ENCODE measurements around the gene RNF126.
A peak's percentile ranks its signal among the peaks of the same experiment; 100 is the strongest.

RNF126 gene

GRCh38 chr19:687569-688166, 24.7 kb upstream of the RNF126 start:
- Histone ChIP-seq H3K9me3 (no peaks in the 10 kb centered on the region), H3K4me1 (no peaks in the 10 kb centered on the region), H3K4me3 (ENCODE audit: low read depth, low read length) (no peak overlapping the region), H3K27me3 (no peaks in the 10 kb centered on the region), H3K36me3 (no peaks in the 10 kb centered on the region)
- TF ChIP-seq, protein P1, sequence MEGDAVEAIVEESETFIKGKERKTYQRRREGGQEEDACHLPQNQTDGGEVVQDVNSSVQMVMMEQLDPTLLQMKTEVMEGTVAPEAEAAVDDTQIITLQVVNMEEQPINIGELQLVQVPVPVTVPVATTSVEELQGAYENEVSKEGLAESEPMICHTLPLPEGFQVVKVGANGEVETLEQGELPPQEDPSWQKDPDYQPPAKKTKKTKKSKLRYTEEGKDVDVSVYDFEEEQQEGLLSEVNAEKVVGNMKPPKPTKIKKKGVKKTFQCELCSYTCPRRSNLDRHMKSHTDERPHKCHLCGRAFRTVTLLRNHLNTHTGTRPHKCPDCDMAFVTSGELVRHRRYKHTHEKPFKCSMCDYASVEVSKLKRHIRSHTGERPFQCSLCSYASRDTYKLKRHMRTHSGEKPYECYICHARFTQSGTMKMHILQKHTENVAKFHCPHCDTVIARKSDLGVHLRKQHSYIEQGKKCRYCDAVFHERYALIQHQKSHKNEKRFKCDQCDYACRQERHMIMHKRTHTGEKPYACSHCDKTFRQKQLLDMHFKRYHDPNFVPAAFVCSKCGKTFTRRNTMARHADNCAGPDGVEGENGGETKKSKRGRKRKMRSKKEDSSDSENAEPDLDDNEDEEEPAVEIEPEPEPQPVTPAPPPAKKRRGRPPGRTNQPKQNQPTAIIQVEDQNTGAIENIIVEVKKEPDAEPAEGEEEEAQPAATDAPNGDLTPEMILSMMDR (IDR thresholded peaks at IDR 0.05; ENCODE audit: low read depth, low read length) = no peak
- DNase-seq = no peak

DNA sequence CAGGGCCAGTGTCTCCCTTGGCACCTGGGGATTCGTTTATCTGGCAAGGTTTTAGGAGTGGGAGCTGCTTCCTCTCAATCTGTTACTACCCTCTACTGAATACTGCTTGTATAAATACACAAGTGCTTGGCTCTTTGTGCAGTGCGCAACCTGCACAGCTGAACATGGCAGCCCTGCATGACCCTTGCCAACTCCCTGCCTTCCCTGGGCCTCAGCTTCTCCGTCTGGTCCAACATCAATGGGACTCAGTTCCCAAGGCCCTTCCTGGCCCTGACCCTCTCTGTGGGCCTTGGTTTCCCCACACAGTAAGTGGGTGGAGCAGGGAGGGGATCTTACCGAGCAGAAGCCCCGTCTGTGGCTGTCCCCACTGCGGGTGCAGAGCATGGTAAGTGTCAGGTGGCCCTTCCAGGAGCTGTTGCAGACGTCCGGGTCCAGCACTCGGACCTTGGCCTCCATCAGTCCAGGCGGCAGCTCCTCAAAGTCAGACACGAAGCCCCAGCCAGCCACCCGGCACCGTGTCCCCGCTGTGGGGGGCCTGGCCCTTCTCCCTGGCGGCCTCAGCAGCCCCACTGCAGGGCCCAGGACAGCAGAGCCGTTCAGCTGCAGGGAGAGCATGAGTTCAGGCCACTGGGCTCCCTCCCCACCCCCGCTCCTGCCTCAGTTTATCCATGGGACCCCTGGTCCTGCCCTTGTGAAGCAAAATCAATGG, 23.7 kb upstream of the RNF126 start:
- no peaks in the 10 kb centered on the region for H3K9me3 ChIP-seq
- no peaks in the 10 kb centered on the region for H3K4me1 ChIP-seq
- DNase-seq = no peak
- no peaks in the 10 kb centered on the region for H3K27me3 ChIP-seq
- no peaks in the 10 kb centered on the region for H3K36me3 ChIP-seq
- no peak overlapping the region for H3K4me3 ChIP-seq (ENCODE audit: low read depth, low read length)
- TF ChIP-seq, protein P1 (IDR thresholded peaks at IDR 0.05; ENCODE audit: low read depth, low read length) = no peak

DNA sequence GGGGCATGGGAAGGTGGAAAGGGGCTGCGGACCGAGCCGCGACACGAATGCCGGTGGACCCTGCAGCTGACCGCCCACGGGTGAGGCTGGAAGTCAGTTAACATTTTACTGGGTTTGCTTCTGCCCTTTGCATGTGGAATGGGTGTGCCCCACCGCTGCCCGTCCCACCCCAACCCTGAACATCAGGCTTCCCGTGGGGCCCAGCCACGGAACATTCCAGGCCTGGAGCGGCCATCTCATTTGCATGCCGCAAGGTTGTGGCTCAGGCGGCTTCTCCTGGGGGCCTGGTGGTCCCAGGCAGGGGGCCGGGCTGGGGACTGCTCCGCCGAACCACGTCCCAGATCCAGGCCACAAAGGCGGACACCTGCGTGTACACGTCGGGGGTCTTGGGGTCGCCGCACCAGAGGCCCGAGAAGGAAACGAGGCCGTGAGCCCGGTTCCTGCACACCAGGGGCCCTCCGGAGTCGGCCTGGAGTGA, 22.5 kb upstream of the RNF126 start:
- Histone ChIP-seq H3K9me3 (no peaks in the 10 kb centered on the region; the same call in 1 of the 2 replicates), H3K36me3 (no peaks in the 10 kb centered on the region), H3K4me1 (no peaks in the 10 kb centered on the region), H3K4me3 (ENCODE audit: low read depth, low read length) (no peak overlapping the region), H3K27me3 (no peaks in the 10 kb centered on the region)
- no peak for DNase-seq
- TF ChIP-seq, protein P1 (IDR thresholded peaks at IDR 0.05; ENCODE audit: low read depth, low read length) = no peak

DNA sequence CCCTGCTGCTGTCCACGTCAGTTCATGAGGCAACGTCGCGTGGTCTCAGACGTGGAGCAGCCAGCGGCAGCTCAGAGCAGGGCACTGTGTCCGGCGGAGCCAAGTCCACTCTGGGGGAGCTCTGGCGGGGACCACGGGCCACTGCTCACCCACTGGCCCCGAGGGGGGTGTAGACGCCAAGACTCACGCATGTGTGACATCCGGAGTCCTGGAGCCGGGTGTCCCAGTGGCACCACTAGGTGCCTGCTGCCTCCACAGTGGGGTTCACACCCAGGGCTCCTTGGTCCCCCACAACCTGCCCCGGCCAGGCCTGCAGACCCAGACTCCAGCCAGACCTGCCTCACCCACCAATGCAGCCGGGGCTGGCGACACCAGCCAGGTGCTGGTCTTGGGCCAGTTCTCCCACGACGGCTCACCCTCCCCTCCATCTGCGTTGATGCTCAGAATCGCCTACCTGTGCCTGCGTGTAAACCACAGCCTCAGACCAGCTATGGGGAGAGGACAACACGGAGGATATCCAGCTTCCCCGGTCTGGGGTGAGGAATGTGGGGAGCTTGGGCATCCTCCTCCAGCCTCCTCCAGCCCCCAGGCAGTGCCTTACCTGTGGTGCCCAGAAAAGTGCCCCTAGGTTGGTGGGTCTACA, 19.8 kb upstream of the RNF126 start:
- no peak for DNase-seq
- Histone ChIP-seq H3K27me3 (peaks cover 4% of the 10 kb centered on the region; the same call in 1 of the 2 replicates), H3K4me1 (no peaks in the 10 kb centered on the region), H3K4me3 (ENCODE audit: low read depth, low read length) (no peak overlapping the region), H3K9me3 (no peaks in the 10 kb centered on the region; the same call in 1 of the 2 replicates), H3K36me3 (no peaks in the 10 kb centered on the region)
- TF ChIP-seq, protein P1 (IDR thresholded peaks at IDR 0.05; ENCODE audit: low read depth, low read length) = no peak

DNA sequence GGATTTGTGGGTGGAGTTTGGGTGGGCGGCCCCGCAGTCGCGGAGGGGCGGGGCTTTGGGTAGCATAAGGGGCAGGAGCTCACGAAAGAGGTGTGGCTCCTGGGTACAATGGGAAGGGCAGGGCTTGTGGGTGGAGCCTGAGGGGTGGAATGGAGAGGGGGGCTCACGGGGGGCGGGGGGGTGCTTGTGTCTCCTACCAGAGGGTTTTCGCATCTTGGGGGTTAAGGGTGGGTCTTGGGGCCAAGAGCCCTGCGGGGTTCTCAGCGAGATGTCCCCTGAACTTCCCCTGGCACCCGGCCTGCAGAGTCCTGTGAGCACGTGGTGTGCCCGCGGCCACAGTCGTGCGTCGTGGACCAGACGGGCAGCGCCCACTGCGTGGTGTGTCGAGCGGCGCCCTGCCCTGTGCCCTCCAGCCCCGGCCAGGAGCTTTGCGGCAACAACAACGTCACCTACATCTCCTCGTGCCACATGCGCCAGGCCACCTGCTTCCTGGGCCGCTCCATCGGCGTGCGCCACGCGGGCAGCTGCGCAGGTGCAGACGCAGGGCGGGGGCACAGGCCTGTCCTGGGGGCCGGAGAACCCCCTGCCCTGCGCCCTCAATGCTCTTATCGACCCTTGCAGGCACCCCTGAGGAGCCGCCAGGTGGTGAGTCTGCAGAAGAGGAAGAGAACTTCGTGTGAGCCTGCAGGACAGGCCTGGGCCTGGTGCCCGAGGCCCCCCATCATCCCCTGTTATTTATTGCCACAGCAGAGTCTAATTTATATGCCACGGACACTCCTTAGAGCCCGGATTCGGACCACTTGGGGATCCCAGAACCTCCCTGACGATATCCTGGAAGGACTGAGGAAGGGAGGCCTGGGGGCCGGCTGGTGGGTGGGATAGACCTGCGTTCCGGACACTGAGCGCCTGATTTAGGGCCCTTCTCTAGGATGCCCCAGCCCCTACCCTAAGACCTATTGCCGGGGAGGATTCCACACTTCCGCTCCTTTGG, 18.3 kb upstream of the RNF126 start:
- DNase-seq = peak; percentile 97
- Histone ChIP-seq H3K36me3 (no peaks in the 10 kb centered on the region), H3K4me3 (ENCODE audit: low read depth, low read length) (peak overlapping the region; percentile 69), H3K9me3 (no peaks in the 10 kb centered on the region; the same call in 1 of the 2 replicates), H3K27me3 (peaks cover 13% of the 10 kb centered on the region), H3K4me1 (no peaks in the 10 kb centered on the region)
- TF ChIP-seq, protein P1 (IDR thresholded peaks at IDR 0.05; ENCODE audit: low read depth, low read length) = no peak
